Panc1 (cell line): Measurements from ENCODE around the gene WT1.

ENCODE experiments used
- POLR2AphosphoS5 ChIP-seq: IDR thresholded peaks from 2 replicates; pipeline ENCODE4 v1.6.1; 2012; ENCODE audit warnings: mild to moderate bottlenecking, low read depth, low read length, moderate library complexity
- TCF7L2 ChIP-seq: IDR thresholded peaks from 2 replicates; pipeline ENCODE4 v1.6.1; 2011; ENCODE audit warnings: mild to moderate bottlenecking, low read depth, low read length, inconsistent platforms
- TF ChIP-seq, protein P1 (sequence below): fragments of 450-650 bp; IDR thresholded peaks from 2 replicates; pipeline ENCODE4 v1.5.1; 2017; ENCODE audit warnings: mild to moderate bottlenecking
- TF ChIP-seq, protein P2 (sequence below), 2 experiments: IDR thresholded peaks; 2 replicates each; pipeline ENCODE4 v1.6.1; 2011 to 2012; ENCODE audit warnings: low read depth in 2 of 2, control low read depth in 1 of 2, low read length in 1 of 2, mild to moderate bottlenecking in 1 of 2, moderate library complexity in 1 of 2; ENCODE audit not compliant: insufficient read depth in 1 of 2

DNA sequence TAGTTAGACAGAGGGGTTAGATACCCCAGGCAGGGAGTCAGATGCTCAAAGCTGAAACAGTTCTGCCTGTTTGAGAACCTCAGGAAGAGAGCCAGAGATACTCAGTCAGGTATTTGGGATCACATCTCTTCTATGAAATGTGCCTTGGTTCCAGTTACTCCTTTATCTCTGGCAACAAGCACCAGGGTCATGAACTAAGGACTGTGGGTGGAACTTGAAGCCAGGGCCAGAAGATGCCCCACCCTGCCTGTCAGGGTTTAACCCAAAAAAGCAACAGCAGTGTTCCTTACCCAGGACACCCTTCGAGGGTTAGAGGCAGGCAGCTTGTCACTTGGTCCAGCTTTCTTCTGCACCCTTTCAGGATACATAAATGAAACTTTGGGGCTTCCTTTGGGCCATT, 15.0 kb upstream of the WT1 start:
- TF ChIP-seq POLR2AphosphoS5 (no peak), TCF7L2 (no peak)
- TF ChIP-seq, protein P1, sequence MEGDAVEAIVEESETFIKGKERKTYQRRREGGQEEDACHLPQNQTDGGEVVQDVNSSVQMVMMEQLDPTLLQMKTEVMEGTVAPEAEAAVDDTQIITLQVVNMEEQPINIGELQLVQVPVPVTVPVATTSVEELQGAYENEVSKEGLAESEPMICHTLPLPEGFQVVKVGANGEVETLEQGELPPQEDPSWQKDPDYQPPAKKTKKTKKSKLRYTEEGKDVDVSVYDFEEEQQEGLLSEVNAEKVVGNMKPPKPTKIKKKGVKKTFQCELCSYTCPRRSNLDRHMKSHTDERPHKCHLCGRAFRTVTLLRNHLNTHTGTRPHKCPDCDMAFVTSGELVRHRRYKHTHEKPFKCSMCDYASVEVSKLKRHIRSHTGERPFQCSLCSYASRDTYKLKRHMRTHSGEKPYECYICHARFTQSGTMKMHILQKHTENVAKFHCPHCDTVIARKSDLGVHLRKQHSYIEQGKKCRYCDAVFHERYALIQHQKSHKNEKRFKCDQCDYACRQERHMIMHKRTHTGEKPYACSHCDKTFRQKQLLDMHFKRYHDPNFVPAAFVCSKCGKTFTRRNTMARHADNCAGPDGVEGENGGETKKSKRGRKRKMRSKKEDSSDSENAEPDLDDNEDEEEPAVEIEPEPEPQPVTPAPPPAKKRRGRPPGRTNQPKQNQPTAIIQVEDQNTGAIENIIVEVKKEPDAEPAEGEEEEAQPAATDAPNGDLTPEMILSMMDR = no peak
- TF ChIP-seq, protein P2, sequence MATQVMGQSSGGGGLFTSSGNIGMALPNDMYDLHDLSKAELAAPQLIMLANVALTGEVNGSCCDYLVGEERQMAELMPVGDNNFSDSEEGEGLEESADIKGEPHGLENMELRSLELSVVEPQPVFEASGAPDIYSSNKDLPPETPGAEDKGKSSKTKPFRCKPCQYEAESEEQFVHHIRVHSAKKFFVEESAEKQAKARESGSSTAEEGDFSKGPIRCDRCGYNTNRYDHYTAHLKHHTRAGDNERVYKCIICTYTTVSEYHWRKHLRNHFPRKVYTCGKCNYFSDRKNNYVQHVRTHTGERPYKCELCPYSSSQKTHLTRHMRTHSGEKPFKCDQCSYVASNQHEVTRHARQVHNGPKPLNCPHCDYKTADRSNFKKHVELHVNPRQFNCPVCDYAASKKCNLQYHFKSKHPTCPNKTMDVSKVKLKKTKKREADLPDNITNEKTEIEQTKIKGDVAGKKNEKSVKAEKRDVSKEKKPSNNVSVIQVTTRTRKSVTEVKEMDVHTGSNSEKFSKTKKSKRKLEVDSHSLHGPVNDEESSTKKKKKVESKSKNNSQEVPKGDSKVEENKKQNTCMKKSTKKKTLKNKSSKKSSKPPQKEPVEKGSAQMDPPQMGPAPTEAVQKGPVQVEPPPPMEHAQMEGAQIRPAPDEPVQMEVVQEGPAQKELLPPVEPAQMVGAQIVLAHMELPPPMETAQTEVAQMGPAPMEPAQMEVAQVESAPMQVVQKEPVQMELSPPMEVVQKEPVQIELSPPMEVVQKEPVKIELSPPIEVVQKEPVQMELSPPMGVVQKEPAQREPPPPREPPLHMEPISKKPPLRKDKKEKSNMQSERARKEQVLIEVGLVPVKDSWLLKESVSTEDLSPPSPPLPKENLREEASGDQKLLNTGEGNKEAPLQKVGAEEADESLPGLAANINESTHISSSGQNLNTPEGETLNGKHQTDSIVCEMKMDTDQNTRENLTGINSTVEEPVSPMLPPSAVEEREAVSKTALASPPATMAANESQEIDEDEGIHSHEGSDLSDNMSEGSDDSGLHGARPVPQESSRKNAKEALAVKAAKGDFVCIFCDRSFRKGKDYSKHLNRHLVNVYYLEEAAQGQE (IDR thresholded peaks at IDR 0.05; ENCODE audit: insufficient read depth in 1 of 2, low read depth in 2 of 2, low read length in 1 of 2) = no peak
